Measurements from ENCODE around the gene AQP4. TPM values are rescaled to one million over a fixed set of nuclear protein-coding genes. Genes with fewer than 3 reads are reported as not detected.

The AQP4 gene
- total RNA-seq, 1 experiment from 2014 or later: not detected

DNA sequence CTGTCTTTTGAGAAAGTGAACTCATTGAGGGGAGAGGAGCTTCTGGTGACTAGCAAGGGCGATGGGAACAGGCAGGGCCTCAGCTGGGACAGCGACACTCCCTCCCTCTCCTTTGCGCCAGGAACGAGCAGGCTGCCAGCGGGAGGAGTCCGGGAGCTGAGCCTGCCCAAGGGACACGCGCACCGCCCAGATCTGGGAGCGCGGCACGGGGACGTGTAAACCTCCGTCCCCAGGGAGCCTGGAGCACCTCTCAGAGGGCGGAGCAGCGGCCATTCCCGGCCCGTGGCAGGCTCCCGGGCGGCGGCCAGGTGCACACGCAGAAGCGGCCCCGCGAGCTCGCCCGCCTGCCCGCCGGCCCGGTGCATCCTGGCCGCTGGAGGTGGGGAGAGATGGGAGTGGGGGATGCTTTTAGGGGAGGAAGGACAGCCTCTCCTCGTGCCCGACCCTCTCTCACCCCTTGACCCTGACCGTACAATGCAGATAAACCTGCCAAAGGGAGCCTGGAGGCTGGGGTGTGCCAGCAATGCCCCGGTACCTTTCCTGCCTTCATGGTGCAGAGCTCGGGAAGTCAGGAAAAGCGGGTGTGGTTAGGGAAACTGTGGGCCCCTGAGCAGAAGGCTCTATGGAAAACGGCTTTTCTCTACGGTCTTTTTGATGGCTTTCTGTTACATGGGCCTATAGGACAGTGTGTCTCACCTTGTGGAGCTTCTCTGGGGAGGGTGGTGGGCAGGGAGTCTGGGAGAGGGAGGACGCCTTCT, 2.2 kb downstream of the AQP4 start:
- Histone ChIP-seq H3K4me3 (ENCODE audit: low read length) (no peak overlapping the region), H3K4me2 (ENCODE audit: low read depth, low read length, poor library complexity, severe bottlenecking) (no peak overlapping the region), H3K9ac (ENCODE audit: low read length) (no peak overlapping the region), H4K20me1 (ENCODE audit: insufficient read depth, low read depth, low read length) (no peaks in the 10 kb centered on the region), H3K9me2 (replicated peaks; ENCODE audit: insufficient read depth, low read length) (no peaks in the 10 kb centered on the region), H3K9me3 (ENCODE audit: low read length) (no peaks in the 10 kb centered on the region), H3K4me1 (ENCODE audit: low read length) (no peaks in the 10 kb centered on the region), H3K27ac (ENCODE audit: low read length) (no peak overlapping the region), H3K79me2 (ENCODE audit: low read length) (no peaks in the 10 kb centered on the region), H3K27me3 (ENCODE audit: low read length) (no peaks in the 10 kb centered on the region), H3K36me3 (ENCODE audit: insufficient read depth, low read length) (no peaks in the 10 kb centered on the region), H2AFZ (ENCODE audit: low read length) (no peak overlapping the region)
- no peak for DNase-seq

DNA sequence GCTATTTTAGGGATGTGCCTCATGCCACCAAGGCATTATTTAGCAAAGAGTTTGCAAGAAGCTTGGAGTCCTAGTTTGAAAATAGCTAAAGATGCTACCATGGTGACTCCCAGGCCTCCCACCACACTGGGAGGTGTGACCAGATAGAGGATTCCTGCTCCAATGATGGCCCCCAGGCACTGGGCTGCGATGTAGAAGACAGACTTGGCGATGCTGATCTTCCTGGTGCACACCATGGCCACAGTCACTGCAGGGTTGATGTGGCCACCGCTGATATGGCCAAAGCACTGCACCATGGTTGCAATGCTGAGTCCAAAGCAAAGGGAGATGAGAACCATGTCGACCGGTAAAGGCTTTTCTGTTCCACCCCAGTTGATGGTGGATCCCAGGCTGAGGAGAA, 3.4 kb downstream of the AQP4 start:
- no peaks in the 10 kb centered on the region for H3K79me2 ChIP-seq (ENCODE audit: low read length)
- no peaks in the 10 kb centered on the region for H3K36me3 ChIP-seq (ENCODE audit: insufficient read depth, low read length)

DNA sequence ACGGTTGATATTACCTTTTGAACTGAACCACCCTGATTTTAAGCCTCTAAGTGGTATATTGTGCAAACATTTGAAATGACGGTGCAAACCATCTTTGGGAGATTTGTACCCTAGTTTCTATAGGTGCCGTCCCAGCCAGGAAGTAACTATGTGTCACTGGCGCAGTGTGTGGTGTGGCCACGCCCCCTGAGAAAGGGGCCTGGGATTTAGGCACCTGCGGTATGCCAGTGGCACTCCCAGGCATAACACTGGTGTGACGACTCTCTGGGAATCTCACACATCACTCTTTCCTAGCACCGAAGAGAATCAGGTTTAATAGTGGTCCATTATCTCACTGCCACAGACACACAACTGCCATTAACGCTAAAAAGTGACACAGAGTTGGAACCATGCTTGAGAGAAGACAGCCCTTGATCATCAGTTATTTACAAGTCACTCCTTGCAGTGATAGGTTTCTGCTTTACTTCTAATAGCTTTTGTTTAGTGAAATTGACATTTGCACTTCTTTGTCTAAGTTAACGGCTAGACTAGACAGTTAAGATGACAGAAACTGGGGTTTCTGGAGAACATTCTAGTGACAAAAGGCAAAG, 11.1 kb downstream of the AQP4 start:
- Histone ChIP-seq H3K9ac (ENCODE audit: low read length) (no peak overlapping the region), H2AFZ (ENCODE audit: low read length) (no peak overlapping the region), H4K20me1 (ENCODE audit: insufficient read depth, low read depth, low read length) (no peaks in the 10 kb centered on the region), H3K4me2 (ENCODE audit: low read depth, low read length, poor library complexity, severe bottlenecking) (no peak overlapping the region), H3K27me3 (ENCODE audit: low read length) (no peaks in the 10 kb centered on the region), H3K79me2 (ENCODE audit: low read length) (no peaks in the 10 kb centered on the region), H3K36me3 (ENCODE audit: insufficient read depth, low read length) (no peaks in the 10 kb centered on the region), H3K27ac (ENCODE audit: low read length) (no peak overlapping the region), H3K9me3 (ENCODE audit: low read length) (no peaks in the 10 kb centered on the region), H3K9me2 (replicated peaks; ENCODE audit: insufficient read depth, low read length) (no peaks in the 10 kb centered on the region), H3K4me3 (ENCODE audit: low read length) (no peak overlapping the region), H3K4me1 (ENCODE audit: low read length) (no peaks in the 10 kb centered on the region)
- no peak for DNase-seq

More for the DNA sequence above, 3.4 kb downstream of the AQP4 start:
- DNase-seq: no peak
- Histone ChIP-seq H2AFZ (ENCODE audit: low read length) (no peak overlapping the region), H3K4me3 (ENCODE audit: low read length) (no peak overlapping the region), H4K20me1 (ENCODE audit: insufficient read depth, low read depth, low read length) (no peaks in the 10 kb centered on the region), H3K4me1 (ENCODE audit: low read length) (no peaks in the 10 kb centered on the region), H3K9ac (ENCODE audit: low read length) (no peak overlapping the region), H3K9me3 (ENCODE audit: low read length) (no peaks in the 10 kb centered on the region), H3K4me2 (ENCODE audit: low read depth, low read length, poor library complexity, severe bottlenecking) (no peak overlapping the region), H3K27ac (ENCODE audit: low read length) (no peak overlapping the region), H3K9me2 (replicated peaks; ENCODE audit: insufficient read depth, low read length) (no peaks in the 10 kb centered on the region), H3K27me3 (ENCODE audit: low read length) (no peaks in the 10 kb centered on the region)

DNA sequence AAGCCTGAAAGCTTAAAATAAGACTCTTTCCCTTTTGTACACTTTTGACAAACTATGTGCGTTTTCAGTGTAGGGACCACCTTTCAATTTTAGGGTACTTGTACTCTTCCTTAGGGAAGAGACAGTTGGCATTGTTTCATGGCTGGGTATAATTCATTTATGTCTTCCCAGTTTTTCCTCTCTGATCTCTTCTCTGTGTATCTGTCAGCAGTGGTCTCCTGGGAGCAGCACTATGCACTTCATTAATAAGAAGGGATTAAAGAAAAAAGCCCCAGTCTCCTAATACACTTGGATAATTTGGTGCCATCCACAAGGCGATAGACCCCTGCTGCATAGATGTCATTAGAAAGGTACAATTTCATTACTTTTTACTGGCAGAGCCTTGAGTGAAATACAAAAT, 12.1 kb downstream of the AQP4 start:
- H3K4me3 ChIP-seq (ENCODE audit: low read length): no peak overlapping the region
- H3K79me2 ChIP-seq (ENCODE audit: low read length): no peaks in the 10 kb centered on the region
- H3K9me2 ChIP-seq (replicated peaks; ENCODE audit: insufficient read depth, low read length): no peaks in the 10 kb centered on the region
- H2AFZ ChIP-seq (ENCODE audit: low read length): no peak overlapping the region
- H3K27ac ChIP-seq (ENCODE audit: low read length): no peak overlapping the region
- H3K9ac ChIP-seq (ENCODE audit: low read length): no peak overlapping the region
- H3K36me3 ChIP-seq (ENCODE audit: insufficient read depth, low read length): no peaks in the 10 kb centered on the region
- no peaks in the 10 kb centered on the region for H4K20me1 ChIP-seq (ENCODE audit: insufficient read depth, low read depth, low read length)
- no peak overlapping the region for H3K4me2 ChIP-seq (ENCODE audit: low read depth, low read length, poor library complexity, severe bottlenecking)
- H3K4me1 ChIP-seq (ENCODE audit: low read length): no peaks in the 10 kb centered on the region
- H3K27me3 ChIP-seq (ENCODE audit: low read length): no peaks in the 10 kb centered on the region
- H3K9me3 ChIP-seq (ENCODE audit: low read length): no peaks in the 10 kb centered on the region
- DNase-seq: no peak

DNA sequence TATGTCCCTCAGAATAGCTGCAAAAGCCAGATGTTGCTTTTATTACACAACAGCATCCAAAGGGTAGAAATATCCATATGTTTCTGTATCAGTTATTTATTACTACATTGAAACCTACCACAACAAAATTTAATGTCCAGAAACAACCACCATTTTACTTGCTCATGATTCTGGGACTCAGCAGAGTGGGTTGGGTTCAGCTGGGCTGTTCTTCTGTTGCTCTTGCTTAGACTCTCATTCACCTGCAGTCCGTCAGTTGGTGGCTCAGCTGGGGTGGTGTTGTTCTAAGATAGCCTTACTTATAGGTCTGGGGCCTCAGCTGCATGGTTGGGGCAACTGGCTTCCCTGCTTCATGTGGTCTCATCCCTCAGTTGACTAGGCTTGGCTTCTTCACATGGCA, 21.7 kb downstream of the AQP4 start:
- Histone ChIP-seq H3K27me3 (ENCODE audit: low read length) (no peaks in the 10 kb centered on the region), H3K27ac (ENCODE audit: low read length) (no peak overlapping the region), H3K4me3 (ENCODE audit: low read length) (no peak overlapping the region), H3K9ac (ENCODE audit: low read length) (no peak overlapping the region), H3K79me2 (ENCODE audit: low read length) (no peaks in the 10 kb centered on the region), H3K9me3 (ENCODE audit: low read length) (peaks cover 6% of the 10 kb centered on the region), H4K20me1 (ENCODE audit: insufficient read depth, low read depth, low read length) (no peaks in the 10 kb centered on the region), H3K4me1 (ENCODE audit: low read length) (no peaks in the 10 kb centered on the region), H3K4me2 (ENCODE audit: low read depth, low read length, poor library complexity, severe bottlenecking) (no peak overlapping the region), H2AFZ (ENCODE audit: low read length) (no peak overlapping the region), H3K9me2 (replicated peaks; ENCODE audit: insufficient read depth, low read length) (no peaks in the 10 kb centered on the region), H3K36me3 (ENCODE audit: insufficient read depth, low read length) (no peaks in the 10 kb centered on the region)
- DNase-seq: no peak

DNA sequence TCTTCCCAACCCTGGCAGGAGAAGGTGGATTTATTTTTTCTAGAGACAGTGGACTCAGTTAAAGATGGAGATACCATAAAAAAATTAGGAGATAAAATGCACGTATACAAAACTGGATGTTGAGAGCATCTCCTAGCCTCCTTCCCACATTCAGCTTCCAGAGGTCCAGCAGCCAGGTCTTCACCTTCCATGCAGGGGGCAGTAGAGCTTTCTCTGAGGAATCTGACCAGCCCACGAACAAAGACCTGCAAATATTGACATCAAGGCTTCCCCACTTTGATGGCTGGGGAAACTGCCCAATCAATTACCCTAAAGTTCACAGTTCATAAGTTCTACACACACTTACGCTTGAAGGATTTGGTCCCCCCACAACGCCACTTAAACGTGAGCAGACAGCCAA, 24.5 kb downstream of the AQP4 start:
- Histone ChIP-seq H4K20me1 (ENCODE audit: insufficient read depth, low read depth, low read length) (no peaks in the 10 kb centered on the region), H3K9me3 (ENCODE audit: low read length) (peaks cover 6% of the 10 kb centered on the region), H3K4me1 (ENCODE audit: low read length) (no peaks in the 10 kb centered on the region), H3K79me2 (ENCODE audit: low read length) (no peaks in the 10 kb centered on the region), H2AFZ (ENCODE audit: low read length) (no peak overlapping the region), H3K9me2 (replicated peaks; ENCODE audit: insufficient read depth, low read length) (no peaks in the 10 kb centered on the region), H3K4me3 (ENCODE audit: low read length) (no peak overlapping the region), H3K36me3 (ENCODE audit: insufficient read depth, low read length) (no peaks in the 10 kb centered on the region), H3K27ac (ENCODE audit: low read length) (no peak overlapping the region), H3K9ac (ENCODE audit: low read length) (no peak overlapping the region), H3K27me3 (ENCODE audit: low read length) (no peaks in the 10 kb centered on the region), H3K4me2 (ENCODE audit: low read depth, low read length, poor library complexity, severe bottlenecking) (no peak overlapping the region)
- no peak for DNase-seq

DNA sequence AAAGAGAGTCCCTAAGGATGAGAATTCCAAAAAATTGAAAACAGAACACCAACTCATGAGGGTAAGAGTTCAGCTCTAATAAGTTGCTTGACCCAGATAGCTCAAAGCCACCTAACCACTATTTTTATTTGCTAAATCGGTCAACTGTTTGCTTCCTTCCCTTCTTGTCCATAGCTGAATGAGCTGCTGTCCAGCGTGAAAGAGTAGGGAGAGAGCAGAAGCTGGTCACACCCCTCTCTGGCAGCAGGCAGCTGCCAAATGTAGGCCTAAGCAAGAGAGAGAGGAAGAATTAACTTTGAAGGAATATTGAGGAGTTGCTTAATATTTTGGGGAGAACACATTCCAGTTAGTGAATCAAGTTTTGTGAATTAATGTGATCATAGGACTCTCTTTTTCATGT, 25.9 kb downstream of the AQP4 start:
- Histone ChIP-seq H3K9me2 (replicated peaks; ENCODE audit: insufficient read depth, low read length) (no peaks in the 10 kb centered on the region), H3K36me3 (ENCODE audit: insufficient read depth, low read length) (no peaks in the 10 kb centered on the region), H2AFZ (ENCODE audit: low read length) (no peak overlapping the region), H3K27me3 (ENCODE audit: low read length) (no peaks in the 10 kb centered on the region), H3K9me3 (ENCODE audit: low read length) (peaks cover 5% of the 10 kb centered on the region), H3K4me2 (ENCODE audit: low read depth, low read length, poor library complexity, severe bottlenecking) (no peak overlapping the region), H3K4me3 (ENCODE audit: low read length) (no peak overlapping the region), H3K79me2 (ENCODE audit: low read length) (no peaks in the 10 kb centered on the region), H3K27ac (ENCODE audit: low read length) (no peak overlapping the region), H4K20me1 (ENCODE audit: insufficient read depth, low read depth, low read length) (no peaks in the 10 kb centered on the region), H3K9ac (ENCODE audit: low read length) (no peak overlapping the region), H3K4me1 (ENCODE audit: low read length) (no peaks in the 10 kb centered on the region)
- DNase-seq: no peak

DNA sequence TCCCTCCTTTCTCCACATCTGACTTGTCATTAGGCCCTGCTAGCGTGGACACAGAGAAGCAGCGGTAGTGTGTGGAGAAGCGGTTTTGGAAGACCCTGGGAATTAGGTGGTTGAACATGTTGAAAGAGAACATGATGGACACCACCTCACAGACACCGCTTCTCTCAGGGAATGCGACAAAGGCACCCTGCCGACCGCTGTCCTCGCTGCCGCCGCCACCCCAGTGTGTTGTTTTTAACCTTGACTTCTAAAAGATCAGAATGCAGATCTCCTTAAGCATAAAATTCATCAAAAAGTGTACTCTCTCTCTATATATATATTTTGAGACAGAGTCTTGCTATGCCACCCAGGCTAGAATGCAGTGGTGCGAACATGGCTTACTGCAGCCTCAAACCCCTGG, 33.2 kb downstream of the AQP4 start:
- H3K9me3 ChIP-seq (ENCODE audit: low read length): no peaks in the 10 kb centered on the region
- H3K4me1 ChIP-seq (ENCODE audit: low read length): no peaks in the 10 kb centered on the region
- H3K9me2 ChIP-seq (replicated peaks; ENCODE audit: insufficient read depth, low read length): no peaks in the 10 kb centered on the region
- H2AFZ ChIP-seq (ENCODE audit: low read length): no peak overlapping the region
- H4K20me1 ChIP-seq (ENCODE audit: insufficient read depth, low read depth, low read length): no peaks in the 10 kb centered on the region
- no peak overlapping the region for H3K4me3 ChIP-seq (ENCODE audit: low read length)
- no peak overlapping the region for H3K27ac ChIP-seq (ENCODE audit: low read length)
- H3K27me3 ChIP-seq (ENCODE audit: low read length): no peaks in the 10 kb centered on the region
- H3K79me2 ChIP-seq (ENCODE audit: low read length): no peaks in the 10 kb centered on the region
- H3K36me3 ChIP-seq (ENCODE audit: insufficient read depth, low read length): no peaks in the 10 kb centered on the region
- DNase-seq: no peak
- no peak overlapping the region for H3K4me2 ChIP-seq (ENCODE audit: low read depth, low read length, poor library complexity, severe bottlenecking)
- no peak overlapping the region for H3K9ac ChIP-seq (ENCODE audit: low read length)

Measured in Karpas-422 (cell line).